ENCODE measurements around the gene ARFGAP1. TPM values are rescaled to one million over a fixed set of nuclear protein-coding genes. Genes with fewer than 3 reads are reported as not detected.

Gene ARFGAP1
- total and polyA plus RNA-seq, 2 experiments from 2014 or later: 41.5 to 95.5 TPM

- no peak overlapping the region; the same call in 1 of the 2 replicates for H3K27ac Mint-ChIP-seq
Measured at GRCh38 chr20:63264519-63264918, 8.1 kb upstream of the ARFGAP1 start.

More at GRCh38 chr20:63264519-63264918, 8.1 kb upstream of the ARFGAP1 start:
- no peaks in the 10 kb centered on the region for H3K36me3 ChIP-seq (ENCODE audit: insufficient read depth)
- no peaks in the 10 kb centered on the region for H3K79me2 ChIP-seq (replicated peaks; ENCODE audit: insufficient read depth)
- no peaks in the 10 kb centered on the region for H3F3A ChIP-seq (replicated peaks; ENCODE audit: low read depth)
- H3K27me3 ChIP-seq (ENCODE audit: insufficient read depth): no peaks in the 10 kb centered on the region
- no peak overlapping the region for H3K4me3 ChIP-seq
- H3K4me2 ChIP-seq: no peak overlapping the region
- H3K27ac ChIP-seq (ENCODE audit: low read depth): no peak overlapping the region
- H3K9me2 ChIP-seq (ENCODE audit: insufficient read depth): no peaks in the 10 kb centered on the region
- no peak overlapping the region for H3K4me3 Mint-ChIP-seq
- H2AFZ ChIP-seq: no peak overlapping the region
- TF ChIP-seq REST (IDR thresholded peaks at IDR 0.05; ENCODE audit: unreplicated experiment) (no peak), CREB1 (CRISPR knock-in tag; IDR thresholded peaks at IDR 0.05; ENCODE audit: low read depth) (no peak), NANOG (IDR thresholded peaks at IDR 0.05; ENCODE audit: borderline replicate concordance) (no peak), CTCF (conservative IDR thresholded peaks at IDR 0.05; ENCODE audit: low read depth in 2 of 2) (no peak), EZH2 (IDR thresholded peaks at IDR 0.05; ENCODE audit: low read depth, unreplicated experiment) (no peak), EZH2phosphoT487 (IDR thresholded peaks at IDR 0.05; ENCODE audit: unreplicated experiment) (no peak), STAT1 (IDR thresholded peaks at IDR 0.05; ENCODE audit: unreplicated experiment) (no peak), ZNF462 (CRISPR knock-in tag; IDR thresholded peaks at IDR 0.05) (no peak), POLR2AphosphoS5 (IDR thresholded peaks at IDR 0.05; ENCODE audit: low read depth) (no peak), JUNB (IDR thresholded peaks at IDR 0.05; ENCODE audit: unreplicated experiment) (no peak)
- DNase-seq (ENCODE audit: low spot score) (no peak), ATAC-seq (no peak)
- peaks cover 30% of the 10 kb centered on the region for H3K27me3 Mint-ChIP-seq (ENCODE audit: insufficient read depth, low read depth, poor library complexity)
- no peaks in the 10 kb centered on the region; the same call in 2 of the 3 replicates for H3K36me3 Mint-ChIP-seq (ENCODE audit: low read depth)
- H4K20me1 ChIP-seq (replicated peaks; ENCODE audit: insufficient read depth): no peaks in the 10 kb centered on the region
- no peaks in the 10 kb centered on the region for H3K4me1 ChIP-seq (ENCODE audit: insufficient read depth)
- peaks cover 16% of the 10 kb centered on the region for H3K4me1 Mint-ChIP-seq
- H3K9me3 Mint-ChIP-seq: no peaks in the 10 kb centered on the region
